HEK293 (cell line): ENCODE measurements around the gene TRAF2.
"Not testable (repeated sequence)": the region's sequence is repeated elsewhere in the genome, so short reads cannot be mapped to it uniquely, and the experiment has no call there.

ENCODE experiments used
- CTCF ChIA-PET: fragments of 350-600 bp; formaldehyde crosslinking; extraction: SDS; loops from one replicate; lab custom pipeline; 2021; ENCODE audit warnings: antibody characterized with exemption; lab: Yijun Ruan, JAX
- POLR2A ChIA-PET: fragments of 300-600 bp; formaldehyde crosslinking; extraction: SDS; loops from one replicate; lab custom pipeline; 2020; ENCODE audit warnings: antibody characterized with exemption, inconsistent platforms; lab: Yijun Ruan, JAX
- H3K27ac ChIP-seq: fragments of 200-500 bp; sonication (Bioruptor generic); 2 replicates; pipeline ENCODE4 v1.5.1; 2014; ENCODE audit warnings: low read depth, low read length, control low read depth, inconsistent platforms; ENCODE audit errors: extremely low read depth
- H3K36me3 ChIP-seq, 2 experiments: fragments of 200-500 bp in 1 of 2; sonication (Bioruptor generic) in 1 of 2; 1 replicate in 1 of 2; 2 replicates in 1 of 2; pipeline ENCODE4 v1.5.1; 2014 to 2017; ENCODE audit warnings: inconsistent platforms in 2 of 2, low read length in 2 of 2; ENCODE audit not compliant: control insufficient read depth in 2 of 2, insufficient read depth in 1 of 2
- H3K4me1 ChIP-seq: fragments of 200-500 bp; sonication (Bioruptor generic); 2 replicates; pipeline ENCODE4 v1.5.1; 2014; ENCODE audit warnings: mild to moderate bottlenecking, low read length, inconsistent platforms; ENCODE audit not compliant: control insufficient read depth, insufficient read depth
- H3K4me3 ChIP-seq: 2 replicates; pipeline ENCODE4 v1.5.1; 2011; ENCODE audit warnings: low read depth, mild to moderate bottlenecking, control low read depth, low read length, moderate library complexity
- H3K9me3 ChIP-seq: fragments of 200-500 bp; sonication (Bioruptor generic); 2 replicates; pipeline ENCODE4 v1.5.1; 2014; ENCODE audit warnings: low read depth, low read length, inconsistent platforms; ENCODE audit not compliant: control insufficient read depth, insufficient read depth
- BCL11B ChIP-seq: fragments of 450-650 bp; formaldehyde crosslinking; IDR thresholded peaks from 2 replicates; pipeline ENCODE4 v1.5.1; 2016; ENCODE audit warnings: low read depth, missing biosample characterization, missing genetic modification characterization
- GLIS2 ChIP-seq: fragments of 450-650 bp; formaldehyde crosslinking; IDR thresholded peaks from 2 replicates; pipeline ENCODE4 v1.5.1; 2016; ENCODE audit warnings: missing biosample characterization, missing genetic modification characterization
- KLF8 ChIP-seq: fragments of 450-650 bp; formaldehyde crosslinking; IDR thresholded peaks from 2 replicates; pipeline ENCODE4 v1.5.1; 2016; ENCODE audit warnings: missing biosample characterization, missing genetic modification characterization
- KLF9 ChIP-seq: fragments of 450-650 bp; formaldehyde crosslinking; IDR thresholded peaks from 2 replicates; pipeline ENCODE4 v1.5.1; 2016; ENCODE audit warnings: missing biosample characterization, missing genetic modification characterization, low read depth
- PBX3 ChIP-seq: sonication (generic); formaldehyde crosslinking; IDR thresholded peaks from 2 replicates; pipeline ENCODE4 v1.8.1; 2022; ENCODE audit warnings: mild to moderate bottlenecking, moderate library complexity, missing genetic modification reagents
- SP3 ChIP-seq: fragments of 450-650 bp; formaldehyde crosslinking; IDR thresholded peaks from 2 replicates; pipeline ENCODE4 v1.5.1; 2016; ENCODE audit warnings: missing biosample characterization, missing genetic modification characterization
- SP7 ChIP-seq: fragments of 450-650 bp; formaldehyde crosslinking; IDR thresholded peaks from 2 replicates; pipeline ENCODE4 v1.5.1; 2016; ENCODE audit warnings: missing biosample characterization, missing genetic modification characterization
- TRIM28 ChIP-seq: IDR thresholded peaks from 2 replicates; pipeline ENCODE4 v1.6.1; 2011; ENCODE audit warnings: low read length, control low read depth, borderline replicate concordance
- YY1 ChIP-seq: fragments of 450-650 bp; formaldehyde crosslinking; IDR thresholded peaks from 2 replicates; pipeline ENCODE4 v1.5.1; 2018; ENCODE audit warnings: missing biosample characterization, missing genetic modification characterization
- ZBTB17 ChIP-seq: fragments of 450-650 bp; formaldehyde crosslinking; IDR thresholded peaks from 2 replicates; pipeline ENCODE4 v1.5.1; 2016; ENCODE audit warnings: missing biosample characterization, missing genetic modification characterization
- ZBTB20 ChIP-seq: fragments of 450-650 bp; formaldehyde crosslinking; IDR thresholded peaks from 2 replicates; pipeline ENCODE4 v1.5.1; 2016; ENCODE audit warnings: missing biosample characterization, missing genetic modification characterization
- ZBTB49 ChIP-seq: fragments of 450-650 bp; formaldehyde crosslinking; IDR thresholded peaks from 2 replicates; pipeline ENCODE4 v1.5.1; 2016; ENCODE audit warnings: missing biosample characterization, missing genetic modification characterization, low read depth
- ZFHX2 ChIP-seq: fragments of 450-650 bp; formaldehyde crosslinking; conservative IDR thresholded peaks from 2 replicates; pipeline ENCODE4 v1.5.1; 2016; ENCODE audit warnings: missing biosample characterization, missing genetic modification characterization
- ZFP69B ChIP-seq: fragments of 450-650 bp; formaldehyde crosslinking; IDR thresholded peaks from 2 replicates; pipeline ENCODE4 v1.5.1; 2016; ENCODE audit warnings: missing biosample characterization, missing genetic modification characterization
- ZNF2 ChIP-seq: fragments of 450-650 bp; formaldehyde crosslinking; IDR thresholded peaks from 2 replicates; pipeline ENCODE4 v1.5.1; 2016; ENCODE audit warnings: missing biosample characterization, missing genetic modification characterization
- ZNF335 ChIP-seq: fragments of 450-650 bp; formaldehyde crosslinking; conservative IDR thresholded peaks from 2 replicates; pipeline ENCODE4 v1.5.1; 2016; ENCODE audit warnings: missing biosample characterization, missing genetic modification characterization
- ZNF362 ChIP-seq: fragments of 450-650 bp; formaldehyde crosslinking; IDR thresholded peaks from 2 replicates; pipeline ENCODE4 v1.5.1; 2016; ENCODE audit warnings: missing biosample characterization, missing genetic modification characterization
- ZNF514 ChIP-seq: fragments of 450-650 bp; formaldehyde crosslinking; IDR thresholded peaks from 2 replicates; pipeline ENCODE4 v1.5.1; 2016; ENCODE audit warnings: missing biosample characterization, missing genetic modification characterization
- ZNF600 ChIP-seq: fragments of 450-650 bp; formaldehyde crosslinking; IDR thresholded peaks from 2 replicates; pipeline ENCODE4 v1.5.1; 2016; ENCODE audit warnings: missing biosample characterization, missing genetic modification characterization
- ZNF658 ChIP-seq: fragments of 450-650 bp; formaldehyde crosslinking; IDR thresholded peaks from 2 replicates; pipeline ENCODE4; 2016; ENCODE audit warnings: missing biosample characterization, missing genetic modification characterization
- ZNF692 ChIP-seq: fragments of 450-650 bp; formaldehyde crosslinking; IDR thresholded peaks from 2 replicates; pipeline ENCODE4 v1.5.1; 2016; ENCODE audit warnings: missing biosample characterization, missing genetic modification characterization
- ZNF791 ChIP-seq: fragments of 450-650 bp; formaldehyde crosslinking; IDR thresholded peaks from 2 replicates; pipeline ENCODE4 v1.5.1; 2016; ENCODE audit warnings: missing biosample characterization, missing genetic modification characterization
- ZXDB ChIP-seq: fragments of 450-650 bp; formaldehyde crosslinking; IDR thresholded peaks from 2 replicates; pipeline ENCODE4 v1.5.1; 2016; ENCODE audit warnings: missing biosample characterization, missing genetic modification characterization

Gene TRAF2

GRCh38 chr9:136882947-136883283 lies 3.4 kb upstream of the TRAF2 start:
- not testable (repeated sequence) for H3K4me1 ChIP-seq, H3K36me3 ChIP-seq, H3K27ac ChIP-seq, H3K9me3 ChIP-seq
- POLR2A ChIA-PET = interaction anchor here (1.2 kb wide), 1 partner anchor 35 kb away, joined by 3 read pairs; no protein-coding TSS in a partner anchor
- TF ChIP-seq SP7 (tag by site-specific recombination) (peak; percentile 2; the same call in 1 of the 2 replicates), ZBTB17 (tag by site-specific recombination) (0 out of 2 replicates have a peak, but pooled peaks have one; percentile 3)
- TF ChIP-seq, all 188 proteins: peak for 2; not testable (repeated sequence) for 186
- CTCF ChIA-PET = interaction anchor here (1.6 kb wide), 1 partner anchor 146 kb away, joined by 8 read pairs; no protein-coding TSS in a partner anchor
- H3K4me3 ChIP-seq = not testable (repeated sequence)

- POLR2A ChIA-PET, H3K9me3 ChIP-seq, H3K4me3 ChIP-seq, H3K36me3 ChIP-seq, H3K4me1 ChIP-seq, H3K27ac ChIP-seq: not testable (repeated sequence)
- TF ChIP-seq ZFHX2 = 0 out of 2 replicates have a peak, but pooled peaks have one; percentile 6
- CTCF ChIA-PET = interaction anchor here (0.6 to 1.6 kb wide), 4 partner anchors 75 to 152 kb away, joined by 3 to 8 read pairs (median 4); no protein-coding TSS in a partner anchor
These were observed 2.6 kb upstream of the TRAF2 start for GRCh38 chr9:136883670-136884069.

- peak overlapping the region; percentile 86; the same call in 1 of the 2 replicates for H3K27ac ChIP-seq
- TF ChIP-seq KLF9 (peak; percentile 37; the same call in 1 of the 2 replicates), ZBTB20 (tag by site-specific recombination) (0 out of 2 replicates have a peak, but pooled peaks have one; percentile 34), ZBTB49 (tag by site-specific recombination) (no peak), ZNF2 (tag by site-specific recombination) (no peak), BCL11B (tag by site-specific recombination) (0 out of 2 replicates have a peak, but pooled peaks have one; percentile 69), PBX3 (0 out of 2 replicates have a peak, but pooled peaks have one; percentile 10), TRIM28 (no peak), ZNF658 (no peak), ZFP69B (0 out of 2 replicates have a peak, but pooled peaks have one; percentile 18), GLIS2 (tag by site-specific recombination) (peak; percentile 72), ZNF600 (0 out of 2 replicates have a peak, but pooled peaks have one; percentile 23), ZNF335 (tag by site-specific recombination) (peak; percentile 69), YY1 (tag by site-specific recombination) (no peak), ZNF791 (no peak), ZBTB17 (tag by site-specific recombination) (peak; percentile 17; the same call in 1 of the 2 replicates), KLF8 (no peak), ZNF362 (no peak), ZNF514 (tag by site-specific recombination) (no peak), ZXDB (tag by site-specific recombination) (0 out of 2 replicates have a peak, but pooled peaks have one; percentile 10), SP3 (tag by site-specific recombination) (0 out of 2 replicates have a peak, but pooled peaks have one; percentile 22), ZNF692 (tag by site-specific recombination) (peak; percentile 75)
These were observed 588 bp downstream of the TRAF2 start for GRCh38 chr9:136886610-136887597.

More at GRCh38 chr9:136886610-136887597, 588 bp downstream of the TRAF2 start:
- CTCF ChIA-PET = interaction anchor here (1.0 to 1.1 kb wide), 3 partner anchors 10 to 58 kb away, joined by 4 read pairs; partner anchors contain the start of genes AJM1, C8G and FBXW5
- POLR2A ChIA-PET = interaction anchor here (0.9 to 1.9 kb wide), 21 partner anchors 12 to 243 kb away, joined by 3 to 15 read pairs (median 4); partner anchors contain the start of genes AJM1, EDF1, PAXX and RABL6
- peak overlapping the region; percentile 81 for H3K4me3 ChIP-seq
- no peaks in the 10 kb centered on the region for H3K4me1 ChIP-seq
- H3K9me3 ChIP-seq = no peaks in the 10 kb centered on the region
- H3K36me3 ChIP-seq = peaks cover 3 to 15% of the 10 kb centered on the region in 2 experiments; a peak in 2 of 3 replicates
